ENCODE measurements around the gene PTPN4.
"Not testable (repeated sequence)": the region's sequence is repeated elsewhere in the genome, so short reads cannot be mapped to it uniquely, and the experiment has no call there.

PTPN4 gene

GRCh38 chr2:119996896-119997891 is 237.5 kb downstream of the PTPN4 start:
- H3K9me3 Mint-ChIP-seq; H3K4me1 Mint-ChIP-seq (ENCODE audit: low read depth); H3K4me3 Mint-ChIP-seq; H3K36me3 Mint-ChIP-seq (ENCODE audit: low read depth); H3K27me3 Mint-ChIP-seq; H3K27ac Mint-ChIP-seq: not testable (repeated sequence)

- Mint-ChIP-seq H3K4me3 (no peak overlapping the region), H3K27ac (no peak overlapping the region), H3K9me3 (no peaks in the 10 kb centered on the region)
Observed at GRCh38 chr2:120001471-120001870, 241.7 kb downstream of the PTPN4 start.

GRCh38 chr2:120004254-120004653 is 244.5 kb downstream of the PTPN4 start:
- no peaks in the 10 kb centered on the region for H3K9me3 Mint-ChIP-seq
- H3K36me3 Mint-ChIP-seq (ENCODE audit: low read depth), result no peaks in the 10 kb centered on the region
- H3K27me3 Mint-ChIP-seq, result no peaks in the 10 kb centered on the region
- no peaks in the 10 kb centered on the region for H3K4me1 Mint-ChIP-seq (ENCODE audit: low read depth)
- H3K4me3 Mint-ChIP-seq, result no peak overlapping the region
- no peak overlapping the region for H3K27ac Mint-ChIP-seq

More at GRCh38 chr2:120001471-120001870, 241.7 kb downstream of the PTPN4 start:
- Mint-ChIP-seq H3K4me1 (ENCODE audit: low read depth) (no peaks in the 10 kb centered on the region), H3K36me3 (ENCODE audit: low read depth) (no peaks in the 10 kb centered on the region), H3K27me3 (no peaks in the 10 kb centered on the region)

GRCh38 chr2:120005834-120006521 is 246.3 kb downstream of the PTPN4 start:
- Mint-ChIP-seq H3K27me3 (no peaks in the 10 kb centered on the region), H3K27ac (no peak overlapping the region), H3K4me3 (no peak overlapping the region), H3K9me3 (no peaks in the 10 kb centered on the region), H3K36me3 (ENCODE audit: low read depth) (no peaks in the 10 kb centered on the region), H3K4me1 (ENCODE audit: low read depth) (no peaks in the 10 kb centered on the region)

GRCh38 chr2:120007851-120008250 is 248.1 kb downstream of the PTPN4 start:
- Mint-ChIP-seq H3K27ac (no peak overlapping the region), H3K27me3 (no peaks in the 10 kb centered on the region), H3K4me1 (ENCODE audit: low read depth) (peaks cover 6% of the 10 kb centered on the region), H3K4me3 (no peak overlapping the region), H3K9me3 (no peaks in the 10 kb centered on the region), H3K36me3 (ENCODE audit: low read depth) (no peaks in the 10 kb centered on the region)

GRCh38 chr2:120012363-120012762 is 252.6 kb downstream of the PTPN4 start:
- Mint-ChIP-seq H3K4me3 (peak overlapping the region; percentile 73), H3K4me1 (ENCODE audit: low read depth) (peaks cover 19% of the 10 kb centered on the region), H3K27me3 (no peaks in the 10 kb centered on the region), H3K9me3 (no peaks in the 10 kb centered on the region), H3K36me3 (ENCODE audit: low read depth) (no peaks in the 10 kb centered on the region), H3K27ac (no peak overlapping the region)

- Mint-ChIP-seq H3K4me3 (peak within 1 kb of the TSS; percentile 82), H3K36me3 (ENCODE audit: low read depth) (no peaks in the 10 kb centered on the region), H3K27me3 (no peaks in the 10 kb centered on the region), H3K27ac (no peak within 1 kb of the TSS), H3K9me3 (no peaks in the 10 kb centered on the region), H3K4me1 (ENCODE audit: low read depth) (peaks cover 19% of the 10 kb centered on the region)
Observed at GRCh38 chr2:120012771-120013596, 253.3 kb downstream of the PTPN4 start, which contains the start of gene EPB41L5. Gene EPB41L5 (plus strand): TSS chr2:120013077. CDS start chr2:120019085, 6,008 bp downstream.

- Mint-ChIP-seq H3K4me3 (peak overlapping the region; percentile 82), H3K27ac (no peak overlapping the region), H3K9me3 (no peaks in the 10 kb centered on the region), H3K27me3 (no peaks in the 10 kb centered on the region), H3K36me3 (ENCODE audit: low read depth) (no peaks in the 10 kb centered on the region), H3K4me1 (ENCODE audit: low read depth) (peaks cover 19% of the 10 kb centered on the region)
Observed at GRCh38 chr2:120013597-120014223, 254.0 kb downstream of the PTPN4 start.

- H3K27ac Mint-ChIP-seq, result no peak overlapping the region
Observed at GRCh38 chr2:120014226-120014980, 254.7 kb downstream of the PTPN4 start.

GRCh38 chr2:120016800-120017199 is 257.1 kb downstream of the PTPN4 start:
- no peaks in the 10 kb centered on the region for H3K27me3 Mint-ChIP-seq
- no peak overlapping the region for H3K27ac Mint-ChIP-seq
- peaks cover 19% of the 10 kb centered on the region for H3K4me1 Mint-ChIP-seq (ENCODE audit: low read depth)
- H3K4me3 Mint-ChIP-seq, result no peak overlapping the region
- H3K9me3 Mint-ChIP-seq, result no peaks in the 10 kb centered on the region
- peaks cover 4% of the 10 kb centered on the region for H3K36me3 Mint-ChIP-seq (ENCODE audit: low read depth)

More at GRCh38 chr2:120014226-120014980, 254.7 kb downstream of the PTPN4 start:
- peaks cover 19% of the 10 kb centered on the region for H3K4me1 Mint-ChIP-seq (ENCODE audit: low read depth)
- H3K4me3 Mint-ChIP-seq, result peak overlapping the region; percentile 82
- H3K36me3 Mint-ChIP-seq (ENCODE audit: low read depth), result peaks cover 4% of the 10 kb centered on the region
- H3K9me3 Mint-ChIP-seq, result no peaks in the 10 kb centered on the region
- no peaks in the 10 kb centered on the region for H3K27me3 Mint-ChIP-seq

- Mint-ChIP-seq H3K27me3 (no peaks in the 10 kb centered on the region), H3K27ac (no peak overlapping the region), H3K4me3 (no peak overlapping the region), H3K9me3 (no peaks in the 10 kb centered on the region), H3K36me3 (ENCODE audit: low read depth) (peaks cover 5% of the 10 kb centered on the region), H3K4me1 (ENCODE audit: low read depth) (peaks cover 17% of the 10 kb centered on the region)
Observed at GRCh38 chr2:120017201-120017600, 257.5 kb downstream of the PTPN4 start.

- Mint-ChIP-seq H3K4me3 (no peak overlapping the region), H3K4me1 (ENCODE audit: low read depth) (peaks cover 11% of the 10 kb centered on the region), H3K36me3 (ENCODE audit: low read depth) (peaks cover 14% of the 10 kb centered on the region), H3K27ac (no peak overlapping the region), H3K9me3 (peaks cover under 1% of the 10 kb centered on the region), H3K27me3 (no peaks in the 10 kb centered on the region)
Observed at GRCh38 chr2:120018549-120018948, 258.8 kb downstream of the PTPN4 start.

GRCh38 chr2:120020554-120020953 is 260.8 kb downstream of the PTPN4 start:
- Mint-ChIP-seq H3K4me3 (no peak overlapping the region), H3K4me1 (ENCODE audit: low read depth) (no peaks in the 10 kb centered on the region), H3K27ac (no peak overlapping the region), H3K27me3 (no peaks in the 10 kb centered on the region), H3K9me3 (peaks cover 11% of the 10 kb centered on the region), H3K36me3 (ENCODE audit: low read depth) (peaks cover 24% of the 10 kb centered on the region)
